A549 (cell line): ENCODE results near the gene ACAD9. TPM values are rescaled to one million over a fixed set of nuclear protein-coding genes. Genes with fewer than 3 reads are reported as not detected.

Source experiments
- ATAC-seq, 2 experiments: fragments of 200-7000 bp in 1 of 2; fragments of >200 bp in 1 of 2; cut with Nextera tagmentation in 1 of 2; cut with Tn5 transposase in 1 of 2; 3 replicates each; pipeline versions ENCODE4 v1.8.0 to v1.9.1; 2018 to 2020; ENCODE audit warnings: mild to moderate bottlenecking in 1 of 2, moderate library complexity in 1 of 2
- CTCF ChIA-PET: fragments of 300-600 bp; sonication (Branson Sonifier 250); formaldehyde crosslinking; extraction: SDS; loops from one replicate; lab custom pipeline; 2021; ENCODE audit warnings: antibody characterized with exemption, inconsistent platforms; lab: Yijun Ruan, JAX
- POLR2A ChIA-PET: fragments of 350-600 bp; formaldehyde crosslinking; extraction: SDS; loops from one replicate; lab custom pipeline; 2021; ENCODE audit warnings: antibody characterized with exemption, inconsistent platforms; lab: Yijun Ruan, JAX
- DNase-seq, 2 experiments: peaks; one replicate each; pipeline versions ENCODE4 v3.0.0 to v3.0.0-alpha.2; 2011 to 2016; ENCODE audit warnings: low read depth in 1 of 2, low spot score in 1 of 2
- FAIRE-seq: peaks from 2 replicates; lab custom pipeline; 2011; peaks lifted over from hg19 to GRCh38; lab: Jason Lieb, UNC
- H3K27ac ChIP-seq, 2 experiments: fragments of >200 bp; sonication (Bioruptor Twin); formaldehyde crosslinking; 3 replicates each; pipeline ENCODE4 v1.5.1; 2016 to 2017
- H3K4me1 ChIP-seq: fragments of >200 bp; sonication (Bioruptor Twin); formaldehyde crosslinking; 3 replicates; pipeline ENCODE4 v1.6.1; 2016
- H3K4me2 ChIP-seq: fragments of >200 bp; sonication (Bioruptor Twin); formaldehyde crosslinking; 3 replicates; pipeline ENCODE4 v1.6.1; 2016
- H3K4me3 ChIP-seq: fragments of >200 bp; sonication (Bioruptor Twin); formaldehyde crosslinking; 3 replicates; pipeline ENCODE4 v1.5.1; 2016
- H3K9me3 ChIP-seq: fragments of >200 bp; sonication (Bioruptor Twin); formaldehyde crosslinking; 3 replicates; pipeline ENCODE4 v1.6.1; 2016
- CBX2 ChIP-seq: fragments of 200-600 bp; sonication (generic); IDR thresholded peaks from 2 replicates; pipeline ENCODE4 v1.6.1; 2016; ENCODE audit warnings: low read depth, mild to moderate bottlenecking, borderline replicate concordance
- CBX8 ChIP-seq: fragments of 200-600 bp; sonication (generic); IDR thresholded peaks from 2 replicates; pipeline ENCODE4 v1.6.1; 2016
- CEBPB ChIP-seq, 2 experiments: fragments of >200 bp in 1 of 2; sonication (Bioruptor Twin) in 1 of 2; formaldehyde crosslinking in 1 of 2; IDR thresholded peaks; 2 replicates each; pipeline ENCODE4 v1.6.1; 2012 to 2016
- CHD2 ChIP-seq: fragments of 150-350 bp; IDR thresholded peaks from 2 replicates; pipeline ENCODE4 v1.6.1; 2014; ENCODE audit warnings: low read length; ENCODE audit not compliant: partially characterized antibody
- EHMT2 ChIP-seq: fragments of 200-600 bp; sonication (generic); IDR thresholded peaks from 2 replicates; pipeline ENCODE4 v1.6.1; 2016; ENCODE audit warnings: antibody characterized with exemption, low read depth, mild to moderate bottlenecking, moderate library complexity
- EP300 ChIP-seq, 2 experiments: fragments of >200 bp; sonication (Bioruptor Twin); formaldehyde crosslinking; IDR thresholded peaks; 2 replicates in 1 of 2; 3 replicates in 1 of 2; pipeline ENCODE4 v1.6.1; 2016 to 2017
- FOSL2 ChIP-seq, 2 experiments: fragments of 450-650 bp in 1 of 2; fragments of >200 bp in 1 of 2; sonication (Bioruptor Twin) in 1 of 2; formaldehyde crosslinking; IDR thresholded peaks; 2 replicates each; pipeline versions ENCODE4 v1.5.0 to v1.6.1; 2016 to 2020; ENCODE audit warnings: mild to moderate bottlenecking in 1 of 2, moderate library complexity in 1 of 2
- HDAC2 ChIP-seq: fragments of 200-600 bp; sonication (generic); IDR thresholded peaks from 2 replicates; pipeline ENCODE4 v1.6.1; 2016
- HOXB13 ChIP-seq: fragments of 250-450 bp; sonication (Bioruptor Pico); IDR thresholded peaks from 2 replicates; pipeline ENCODE4 v1.5.0; 2020; ENCODE audit warnings: low read depth, mild to moderate bottlenecking, moderate library complexity
- JUNB ChIP-seq: fragments of >200 bp; sonication (Bioruptor Twin); formaldehyde crosslinking; IDR thresholded peaks from 2 replicates; pipeline ENCODE4 v1.6.1; 2016
- KDM1A ChIP-seq: fragments of 200-600 bp; sonication (generic); IDR thresholded peaks from 2 replicates; pipeline ENCODE4 v1.6.1; 2016; ENCODE audit warnings: low read depth, mild to moderate bottlenecking
- MAZ ChIP-seq: fragments of 150-350 bp; IDR thresholded peaks from 2 replicates; pipeline ENCODE4 v1.6.1; 2014; ENCODE audit warnings: antibody characterized with exemption, low read depth, low read length, borderline replicate concordance
- NFE2L2 ChIP-seq: fragments of 150-350 bp; conservative IDR thresholded peaks from 2 replicates; pipeline ENCODE4 v1.6.1; 2014; ENCODE audit warnings: low read length
- POLR2A ChIP-seq: IDR thresholded peaks from 2 replicates; pipeline ENCODE4 v1.6.1; 2012; ENCODE audit warnings: mild to moderate bottlenecking, low read length
- RAD21 ChIP-seq, 2 experiments: fragments of >200 bp in 1 of 2; sonication (Bioruptor Twin) in 1 of 2; formaldehyde crosslinking in 1 of 2; IDR thresholded peaks in 1 of 2; conservative IDR thresholded peaks in 1 of 2; 2 replicates in 1 of 2; 3 replicates in 1 of 2; pipeline ENCODE4 v1.6.1; 2012 to 2018; ENCODE audit warnings: inconsistent platforms in 1 of 2
- RCOR1 ChIP-seq: fragments of 150-350 bp; IDR thresholded peaks from 2 replicates; pipeline ENCODE4 v1.6.1; 2014; ENCODE audit warnings: antibody characterized with exemption, low read length, low read depth
- REST ChIP-seq: fragments of 200-600 bp; sonication (generic); IDR thresholded peaks from 2 replicates; pipeline ENCODE4 v1.6.1; 2016; ENCODE audit warnings: antibody characterized with exemption, mild to moderate bottlenecking, moderate library complexity
- RFX5 ChIP-seq: fragments of 450-650 bp; IDR thresholded peaks from 2 replicates; pipeline ENCODE4 v1.7.1; 2014; ENCODE audit warnings: antibody characterized with exemption, mild to moderate bottlenecking, moderate library complexity
- SREBF2 ChIP-seq: fragments of 450-650 bp; IDR thresholded peaks from 2 replicates; pipeline ENCODE4 v1.6.1; 2014; ENCODE audit warnings: mild to moderate bottlenecking, moderate library complexity
- TFCP2L1 ChIP-seq: fragments of 250-450 bp; sonication (Bioruptor Pico); IDR thresholded peaks from 2 replicates; pipeline ENCODE4 v1.5.0; 2021; ENCODE audit warnings: mild to moderate bottlenecking
- TP53 ChIP-seq: fragments of 250-450 bp; sonication (Bioruptor Pico); IDR thresholded peaks from 2 replicates; pipeline ENCODE4 v1.5.0; 2021; ENCODE audit warnings: mild to moderate bottlenecking, moderate library complexity
- ZNF302 ChIP-seq: fragments of 250-450 bp; sonication (Bioruptor Pico); IDR thresholded peaks from 2 replicates; pipeline ENCODE4 v1.9.0; 2021; ENCODE audit warnings: inconsistent platforms, mild to moderate bottlenecking, moderate library complexity
- ZSCAN20 ChIP-seq: fragments of 250-450 bp; sonication (Bioruptor Pico); IDR thresholded peaks from 2 replicates; pipeline ENCODE4 v1.8.0; 2022; ENCODE audit warnings: mild to moderate bottlenecking, moderate library complexity
- WGBS: methylation state at CpG from one replicate; pipeline ENCODE4 v1.1.6; 2017; ENCODE audit errors: missing lambda C conversion rate; 5-methylcytosine and 5-hydroxymethylcytosine counted together
- polyA plus RNA-seq, 4 experiments: library from polyadenylated mRNA; depleted of rRNA in 3 of 4; stranded (reverse); fragments of >200 nt; fragmentation: RNase III in 1 of 4; extraction: RNeasy Plus Mini Kit Qiagen cat#74134 plus additional on column Dnase treatment in 1 of 4; gene quantifications; 2 replicates in 3 of 4; 3 replicates in 1 of 4; pipeline ENCODE4 v1.2.3, GENCODE V29; 2011 to 2017
- TF ChIP-seq, protein P1 (sequence below): fragments of >200 bp; sonication (Bioruptor Twin); formaldehyde crosslinking; IDR thresholded peaks from 2 replicates; pipeline ENCODE4 v1.6.1; 2016
- TF ChIP-seq, protein P2 (sequence below): fragments of 250-450 bp; sonication (Bioruptor Pico); IDR thresholded peaks from 2 replicates; pipeline ENCODE4 v1.5.0; 2021; ENCODE audit warnings: mild to moderate bottlenecking, moderate library complexity, borderline replicate concordance
- TF ChIP-seq, protein P3 (sequence below): fragments of 250-450 bp; sonication (Bioruptor Pico); IDR thresholded peaks from 2 replicates; pipeline ENCODE4 v1.5.0; 2020; ENCODE audit warnings: low read depth, mild to moderate bottlenecking, moderate library complexity
- TF ChIP-seq, protein P4 (sequence below): fragments of 150-350 bp; IDR thresholded peaks from 2 replicates; pipeline ENCODE4 v1.6.1; 2014; ENCODE audit warnings: low read depth, mild to moderate bottlenecking, low read length

The ACAD9 gene
- polyA plus RNA-seq, 2 of the 4 experiments (the other 2 are of a cell fraction) = 26.1 to 29.2 TPM

DNA sequence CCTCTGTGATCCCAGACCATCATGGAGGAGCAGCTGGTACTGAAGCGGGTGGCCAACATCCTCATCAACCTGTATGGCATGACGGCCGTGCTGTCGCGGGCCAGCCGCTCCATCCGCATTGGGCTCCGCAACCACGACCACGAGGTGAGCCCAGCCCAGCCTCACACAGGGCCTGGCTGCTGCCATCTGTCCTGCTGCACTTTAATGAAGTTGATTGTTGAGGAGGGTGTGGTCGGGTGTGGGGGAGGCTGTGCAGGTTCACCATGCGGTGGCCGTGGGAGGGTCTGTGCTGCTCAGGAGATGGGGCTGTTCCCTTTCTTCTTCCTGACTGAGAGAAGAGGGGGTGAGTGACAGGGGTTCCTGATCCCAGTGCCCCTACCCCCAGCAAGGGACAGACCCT lies 30.6 kb downstream of the ACAD9 start:
- TF ChIP-seq MAZ = no peak
- TF ChIP-seq CEBPB (IDR thresholded peaks at IDR 0.05) = no peak
- TF ChIP-seq RCOR1 = no peak
- TF ChIP-seq CBX2 = no peak
- TF ChIP-seq CBX8 = no peak
- TF ChIP-seq CHD2 = no peak
- TF ChIP-seq RFX5 = no peak
- TF ChIP-seq ZSCAN20 = no peak
- no peaks in the 10 kb centered on the region for H3K4me1 ChIP-seq
- no peaks in the 10 kb centered on the region for H3K9me3 ChIP-seq
- ChIA-PET CTCF (interaction anchor here (2.0 to 2.1 kb wide), 2 partner anchors 9 to 61 kb away, joined by 5 read pairs; no protein-coding TSS in a partner anchor), POLR2A (no interaction called here)
- FAIRE-seq (no peak), DNase-seq (no peak), ATAC-seq (no peak)
- no peak overlapping the region for H3K4me3 ChIP-seq
- 98% methylated on average over 7 of the region's 13 CpGs for WGBS
- no peak overlapping the region for H3K4me2 ChIP-seq
- H3K27ac ChIP-seq = no peak overlapping the region

DNA sequence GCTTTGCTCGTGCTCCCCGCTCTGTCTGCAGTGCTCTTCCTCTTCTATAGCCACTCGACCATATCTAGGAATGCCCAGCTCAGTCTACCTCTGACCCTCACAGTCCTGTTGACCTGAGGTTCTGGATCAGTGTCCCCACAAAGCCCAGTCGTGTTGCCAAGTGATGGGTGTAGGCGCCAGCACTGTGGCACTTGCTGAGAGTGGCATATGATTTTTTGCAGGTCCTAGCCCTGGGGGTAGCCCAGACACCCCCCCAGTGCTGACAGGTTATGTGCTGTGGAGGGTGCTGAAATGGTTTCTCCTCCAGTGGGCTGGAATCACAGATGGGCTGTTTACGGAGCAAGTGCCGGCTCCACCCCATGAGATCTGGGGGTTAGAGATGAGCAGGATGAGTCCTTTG lies 32.5 kb downstream of the ACAD9 start:
- WGBS = 90% methylated on average over 7 of the region's 7 CpGs
- no peak for FAIRE-seq
- H3K4me2 ChIP-seq = no peak overlapping the region
- H3K4me3 ChIP-seq = no peak overlapping the region
- ChIA-PET CTCF (no interaction called here), POLR2A (no interaction called here)
- no peak overlapping the region for H3K27ac ChIP-seq
- DNase-seq = no peak
- TF ChIP-seq SREBF2 (no peak), RAD21 (conservative IDR thresholded peaks at IDR 0.05 in 1 of 2, IDR thresholded peaks at IDR 0.05 in 1 of 2) (no peak), ZNF302 (CRISPR knock-in tag) (no peak), NFE2L2 (no peak), HDAC2 (no peak), TP53 (CRISPR knock-in tag) (no peak), JUNB (no peak), KDM1A (no peak), TFCP2L1 (CRISPR knock-in tag) (no peak), HOXB13 (CRISPR knock-in tag) (no peak), FOSL2 (IDR thresholded peaks at IDR 0.05) (no peak), FOSL2 (CRISPR knock-in tag; IDR thresholded peaks at IDR 0.05) (no peak), POLR2A (no peak)
- TF ChIP-seq, protein P1, sequence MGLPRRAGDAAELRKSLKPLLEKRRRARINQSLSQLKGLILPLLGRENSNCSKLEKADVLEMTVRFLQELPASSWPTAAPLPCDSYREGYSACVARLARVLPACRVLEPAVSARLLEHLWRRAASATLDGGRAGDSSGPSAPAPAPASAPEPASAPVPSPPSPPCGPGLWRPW = no peak
- TF ChIP-seq, protein P2, sequence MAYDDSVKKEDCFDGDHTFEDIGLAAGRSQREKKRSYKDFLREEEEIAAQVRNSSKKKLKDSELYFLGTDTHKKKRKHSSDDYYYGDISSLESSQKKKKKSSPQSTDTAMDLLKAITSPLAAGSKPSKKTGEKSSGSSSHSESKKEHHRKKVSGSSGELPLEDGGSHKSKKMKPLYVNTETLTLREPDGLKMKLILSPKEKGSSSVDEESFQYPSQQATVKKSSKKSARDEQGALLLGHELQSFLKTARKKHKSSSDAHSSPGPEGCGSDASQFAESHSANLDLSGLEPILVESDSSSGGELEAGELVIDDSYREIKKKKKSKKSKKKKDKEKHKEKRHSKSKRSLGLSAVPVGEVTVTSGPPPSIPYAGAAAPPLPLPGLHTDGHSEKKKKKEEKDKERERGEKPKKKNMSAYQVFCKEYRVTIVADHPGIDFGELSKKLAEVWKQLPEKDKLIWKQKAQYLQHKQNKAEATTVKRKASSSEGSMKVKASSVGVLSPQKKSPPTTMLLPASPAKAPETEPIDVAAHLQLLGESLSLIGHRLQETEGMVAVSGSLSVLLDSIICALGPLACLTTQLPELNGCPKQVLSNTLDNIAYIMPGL (CRISPR knock-in tag) = no peak
- no peaks in the 10 kb centered on the region for H3K4me1 ChIP-seq
- no peak for ATAC-seq
- no peaks in the 10 kb centered on the region for H3K9me3 ChIP-seq

DNA sequence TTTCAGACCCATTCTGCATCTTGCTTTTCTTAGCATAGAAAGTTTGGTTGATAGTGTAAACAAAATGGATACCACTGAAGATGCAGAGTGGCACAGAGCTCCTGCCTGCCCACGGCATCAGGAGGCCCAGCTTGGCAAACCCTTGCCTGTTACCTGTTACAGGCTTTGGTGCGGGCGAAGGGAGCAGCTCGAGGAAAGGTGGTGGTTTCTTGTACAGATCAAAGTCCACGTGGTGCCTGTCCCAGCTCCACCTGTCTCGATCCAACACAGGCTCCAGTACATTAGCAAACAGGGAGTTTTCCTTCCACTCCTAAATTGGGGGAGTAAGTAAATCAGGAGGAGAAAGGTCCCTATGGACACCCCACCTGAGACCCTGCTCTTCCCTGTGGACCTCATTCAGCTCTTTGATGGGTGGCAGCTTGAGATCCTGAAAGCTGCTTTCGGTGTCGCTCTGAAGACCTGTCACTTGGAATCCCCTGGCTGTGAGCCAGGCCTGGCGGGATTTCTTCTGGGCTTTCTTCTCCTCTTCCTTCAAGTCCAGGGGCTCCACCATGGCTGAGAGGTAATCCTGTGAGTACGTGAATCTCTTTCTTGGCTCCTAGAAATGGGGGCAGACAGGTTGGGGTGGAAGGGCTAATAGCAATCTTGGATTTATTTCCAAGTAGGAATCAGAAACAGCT lies 35.7 kb downstream of the ACAD9 start:
- no peaks in the 10 kb centered on the region for H3K9me3 ChIP-seq
- 90% methylated on average over 10 of the region's 10 CpGs for WGBS
- H3K27ac ChIP-seq = no peak overlapping the region
- no peak for DNase-seq
- no peak for ATAC-seq
- no peak overlapping the region for H3K4me3 ChIP-seq
- no peaks in the 10 kb centered on the region for H3K4me1 ChIP-seq
- CTCF ChIA-PET = interaction anchor here (0.6 to 1.3 kb wide), 4 partner anchors 10 to 235 kb away, joined by 3 read pairs; no protein-coding TSS in a partner anchor
- no peak overlapping the region for H3K4me2 ChIP-seq
- no peak for FAIRE-seq
- POLR2A ChIA-PET = no interaction called here
- TF ChIP-seq HOXB13 (CRISPR knock-in tag) = no peak
- TF ChIP-seq EHMT2 = no peak
- TF ChIP-seq EP300 (IDR thresholded peaks at IDR 0.05) = no peak
- TF ChIP-seq, protein P3, sequence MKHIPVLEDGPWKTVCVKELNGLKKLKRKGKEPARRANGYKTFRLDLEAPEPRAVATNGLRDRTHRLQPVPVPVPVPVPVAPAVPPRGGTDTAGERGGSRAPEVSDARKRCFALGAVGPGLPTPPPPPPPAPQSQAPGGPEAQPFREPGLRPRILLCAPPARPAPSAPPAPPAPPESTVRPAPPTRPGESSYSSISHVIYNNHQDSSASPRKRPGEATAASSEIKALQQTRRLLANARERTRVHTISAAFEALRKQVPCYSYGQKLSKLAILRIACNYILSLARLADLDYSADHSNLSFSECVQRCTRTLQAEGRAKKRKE (CRISPR knock-in tag) = no peak
- TF ChIP-seq REST = no peak
- TF ChIP-seq, protein P4, sequence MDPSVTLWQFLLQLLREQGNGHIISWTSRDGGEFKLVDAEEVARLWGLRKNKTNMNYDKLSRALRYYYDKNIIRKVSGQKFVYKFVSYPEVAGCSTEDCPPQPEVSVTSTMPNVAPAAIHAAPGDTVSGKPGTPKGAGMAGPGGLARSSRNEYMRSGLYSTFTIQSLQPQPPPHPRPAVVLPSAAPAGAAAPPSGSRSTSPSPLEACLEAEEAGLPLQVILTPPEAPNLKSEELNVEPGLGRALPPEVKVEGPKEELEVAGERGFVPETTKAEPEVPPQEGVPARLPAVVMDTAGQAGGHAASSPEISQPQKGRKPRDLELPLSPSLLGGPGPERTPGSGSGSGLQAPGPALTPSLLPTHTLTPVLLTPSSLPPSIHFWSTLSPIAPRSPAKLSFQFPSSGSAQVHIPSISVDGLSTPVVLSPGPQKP = no peak
- no peak for TF ChIP-seq ZSCAN20
